H7 (cell line): ENCODE measurements around the gene STIP1. TPM values are rescaled to one million over a fixed set of nuclear protein-coding genes. Genes with fewer than 3 reads are reported as not detected.

Experiments used
- DNase-seq: peaks from one replicate; pipeline ENCODE4 v3.0.0; 2012
- H3K27me3 ChIP-seq: 2 replicates; pipeline ENCODE4 v1.6.0; 2011; ENCODE audit warnings: mild to moderate bottlenecking, low read length; ENCODE audit not compliant: control insufficient read depth, insufficient read depth
- H3K36me3 ChIP-seq: replicated peaks from 2 replicates; pipeline ENCODE4 v1.5.1; 2011; ENCODE audit warnings: low read length; ENCODE audit not compliant: control insufficient read depth, insufficient read depth
- H3K4me3 ChIP-seq: 2 replicates; pipeline ENCODE4 v1.5.1; 2011; ENCODE audit warnings: low read depth, mild to moderate bottlenecking, control low read depth, low read length, moderate library complexity; ENCODE audit not compliant: insufficient read depth
- total RNA-seq: library from RNA; depleted of rRNA; stranded (reverse); fragments of >200 nt; shearing (Covaris generic); gene quantifications from 2 replicates; pipeline ENCODE4 v1.2.3, GENCODE V29; 2014

The STIP1 gene
- total RNA-seq, 1 experiment from 2014 or later: 263 TPM

DNA sequence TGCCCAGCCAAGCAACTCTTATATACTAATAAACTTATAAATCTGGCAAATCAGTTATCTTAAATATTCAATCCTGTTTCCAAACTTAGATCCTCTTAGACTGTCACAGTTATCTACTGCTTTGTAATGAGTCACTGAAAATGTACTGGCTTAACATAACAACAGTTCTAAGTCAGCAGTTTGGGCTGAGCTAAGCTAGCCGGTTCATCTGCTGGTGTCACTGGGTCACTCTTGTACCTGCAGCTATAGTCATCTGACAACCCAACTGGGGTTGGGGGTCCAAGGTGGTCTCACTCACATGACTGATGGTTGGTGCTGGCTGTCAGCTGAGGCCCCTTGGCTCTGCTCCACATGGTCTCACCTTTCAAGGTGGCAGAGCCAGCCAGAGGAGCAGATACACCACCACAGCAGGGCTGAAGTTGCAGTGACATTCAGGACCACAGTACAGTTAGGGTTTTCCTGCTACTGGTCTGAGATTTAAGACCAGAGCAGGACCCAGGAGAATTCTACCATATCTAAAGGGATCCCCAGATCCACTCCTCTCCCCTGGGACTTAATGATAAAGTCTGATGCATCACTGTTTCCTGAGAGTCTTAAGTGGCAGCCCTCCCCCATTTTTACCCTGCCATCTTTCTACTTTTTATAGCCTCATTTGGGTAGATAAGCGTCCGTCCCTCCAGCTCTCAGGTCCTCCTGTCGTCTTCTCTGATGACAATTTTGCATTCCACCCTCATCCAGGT is 12.2 kb upstream of the STIP1 start:
- DNase-seq: no peak
- no peaks in the 10 kb centered on the region for H3K27me3 ChIP-seq
- no peaks in the 10 kb centered on the region for H3K36me3 ChIP-seq
- no peak overlapping the region for H3K4me3 ChIP-seq

DNA sequence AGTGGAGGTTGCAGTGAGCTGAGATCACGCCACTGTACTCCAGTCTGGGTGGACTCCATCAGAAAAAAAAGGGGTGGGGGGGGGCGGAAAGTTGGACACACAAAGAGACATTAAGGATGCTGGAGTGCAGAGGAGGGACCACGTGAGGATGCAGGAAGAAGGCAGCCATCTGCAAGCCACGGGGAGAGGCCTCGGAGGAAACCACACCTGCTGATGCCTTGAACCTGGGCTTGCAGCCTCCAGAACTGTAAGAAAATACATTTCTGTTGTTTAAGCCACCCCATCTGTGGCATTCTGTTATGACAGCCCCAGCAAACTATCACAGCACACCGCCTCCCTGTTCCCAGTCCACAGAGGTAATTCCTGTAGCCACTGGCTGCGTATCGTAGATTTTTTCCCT is 9.2 kb upstream of the STIP1 start:
- Histone ChIP-seq H3K36me3 (0 out of 2 replicates have a peak, but pooled peaks cover 2% of the 10 kb centered on the region), H3K27me3 (no peaks in the 10 kb centered on the region), H3K4me3 (no peak overlapping the region)
- DNase-seq: no peak

DNA sequence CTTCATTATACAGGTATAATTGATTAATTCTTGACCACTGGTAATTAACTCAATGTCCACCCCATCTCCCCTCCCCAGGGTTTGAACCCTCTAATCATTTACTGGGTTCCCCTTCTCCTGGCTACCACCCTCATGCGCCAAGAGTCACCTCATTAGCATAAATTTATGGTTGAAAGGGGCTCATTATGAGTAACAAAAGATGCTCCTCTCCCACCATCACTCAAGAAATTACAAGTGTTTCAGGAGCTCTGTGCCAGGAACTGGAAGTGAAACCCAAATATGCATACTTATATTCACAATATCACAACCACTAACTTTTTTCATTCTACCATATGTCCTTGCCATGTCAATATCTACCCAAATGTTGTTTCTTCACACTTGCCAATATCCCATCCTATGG is 7.8 kb upstream of the STIP1 start:
- H3K4me3 ChIP-seq: no peak overlapping the region
- DNase-seq: no peak
- H3K27me3 ChIP-seq: no peaks in the 10 kb centered on the region
- H3K36me3 ChIP-seq: 0 out of 2 replicates have a peak, but pooled peaks cover 2% of the 10 kb centered on the region

DNA sequence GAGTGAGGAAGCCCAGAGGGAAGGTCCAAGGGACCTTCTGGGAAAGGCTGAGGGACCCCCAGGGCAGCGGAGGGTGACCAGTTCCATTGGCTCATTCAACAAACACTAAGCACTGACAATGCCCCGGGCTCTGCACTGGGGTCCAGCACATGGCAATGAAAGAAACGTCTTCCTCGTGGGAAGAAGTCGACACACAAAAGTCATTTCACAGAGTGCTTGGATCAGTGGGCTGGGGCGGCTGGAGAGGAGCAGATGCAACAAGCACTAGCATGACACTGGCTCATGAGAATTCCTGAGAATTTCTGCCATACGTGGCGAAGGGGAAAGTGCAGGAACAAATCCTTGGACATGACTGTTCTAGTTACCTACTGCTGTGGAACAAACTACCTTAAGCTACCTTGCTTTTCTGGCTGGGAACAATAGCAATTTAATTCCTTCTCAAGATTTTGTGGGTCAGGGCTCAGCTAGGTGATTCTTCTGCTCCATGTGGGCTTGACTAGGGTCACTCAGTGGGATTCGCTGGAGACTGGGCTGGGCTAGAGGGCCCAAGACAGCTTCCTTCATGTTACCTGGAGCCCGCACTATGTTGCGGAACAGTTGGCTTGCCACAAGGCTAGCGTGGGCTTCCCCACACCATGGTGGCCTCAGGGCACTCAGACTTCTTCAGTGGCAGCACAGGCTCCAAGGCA is 6.9 kb upstream of the STIP1 start:
- Histone ChIP-seq H3K27me3 (no peaks in the 10 kb centered on the region), H3K36me3 (0 out of 2 replicates have a peak, but pooled peaks cover 2% of the 10 kb centered on the region), H3K4me3 (no peak overlapping the region)
- no peak for DNase-seq

DNA sequence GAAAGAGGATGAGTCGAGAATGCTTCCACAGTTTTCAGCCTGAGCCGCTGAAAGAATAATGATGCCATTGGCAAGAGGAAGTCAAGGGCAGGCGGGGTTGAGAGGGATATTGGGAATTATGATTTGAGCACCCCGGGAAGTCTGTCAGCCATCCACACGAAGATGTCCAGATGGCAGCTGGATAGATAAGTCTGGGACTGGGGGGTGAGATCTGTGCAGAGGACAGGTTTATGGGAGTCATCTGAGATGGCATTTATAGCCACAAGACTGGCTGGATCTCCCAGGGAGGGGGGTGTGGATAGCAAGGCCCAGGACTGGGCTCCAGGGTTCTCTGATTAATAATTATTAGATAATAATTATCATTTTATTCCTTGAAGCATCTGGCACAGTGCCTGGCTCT is 5.1 kb upstream of the STIP1 start:
- Histone ChIP-seq H3K27me3 (no peaks in the 10 kb centered on the region), H3K4me3 (no peak overlapping the region), H3K36me3 (0 out of 2 replicates have a peak, but pooled peaks cover 2% of the 10 kb centered on the region)
- no peak for DNase-seq

DNA sequence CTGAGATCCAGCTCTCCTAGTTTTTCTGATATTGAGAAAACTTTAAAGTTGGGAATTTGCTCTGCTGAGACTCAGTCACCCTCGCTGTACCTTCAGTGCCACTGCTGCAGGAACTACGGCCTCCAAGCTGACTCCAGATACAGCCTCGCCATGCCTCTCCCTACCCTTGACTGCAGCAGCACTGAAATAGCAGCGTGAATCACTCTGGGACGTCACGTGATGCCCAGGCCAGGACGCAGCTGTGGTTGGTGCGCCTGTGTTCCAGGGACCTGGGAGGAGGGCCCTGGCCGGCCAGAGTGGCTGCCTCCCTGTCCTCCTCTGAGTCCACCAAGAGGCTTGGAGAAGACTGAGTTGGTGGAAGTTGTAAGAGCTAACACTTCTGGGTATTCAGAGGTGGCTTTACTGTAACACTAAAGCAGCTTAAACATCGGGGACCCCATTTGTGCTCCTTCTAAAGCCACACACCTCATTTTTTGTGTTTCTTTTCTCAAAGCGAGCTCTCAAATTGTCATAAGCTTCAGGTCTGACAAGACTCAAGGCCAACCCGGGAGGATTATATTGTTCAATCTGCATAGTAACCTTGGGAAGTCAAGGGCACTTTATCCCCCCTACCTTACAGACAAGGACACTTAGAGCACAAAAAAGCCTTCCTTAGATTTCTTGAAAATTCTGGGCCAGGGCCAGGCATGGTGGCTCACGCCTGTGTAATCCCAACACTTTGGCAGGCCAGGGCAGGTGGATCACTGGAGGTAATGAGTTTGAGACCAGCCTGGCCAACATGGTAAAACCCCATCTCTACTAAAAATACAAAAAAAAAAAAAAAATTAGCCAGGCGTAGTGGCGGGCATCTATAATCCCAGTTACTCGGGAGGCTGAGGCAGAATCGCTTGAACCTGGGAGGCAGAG is 4.2 kb upstream of the STIP1 start:
- Histone ChIP-seq H3K36me3 (0 out of 2 replicates have a peak, but pooled peaks cover 2% of the 10 kb centered on the region), H3K4me3 (no peak overlapping the region), H3K27me3 (no peaks in the 10 kb centered on the region)
- peak; percentile 85 for DNase-seq

DNA sequence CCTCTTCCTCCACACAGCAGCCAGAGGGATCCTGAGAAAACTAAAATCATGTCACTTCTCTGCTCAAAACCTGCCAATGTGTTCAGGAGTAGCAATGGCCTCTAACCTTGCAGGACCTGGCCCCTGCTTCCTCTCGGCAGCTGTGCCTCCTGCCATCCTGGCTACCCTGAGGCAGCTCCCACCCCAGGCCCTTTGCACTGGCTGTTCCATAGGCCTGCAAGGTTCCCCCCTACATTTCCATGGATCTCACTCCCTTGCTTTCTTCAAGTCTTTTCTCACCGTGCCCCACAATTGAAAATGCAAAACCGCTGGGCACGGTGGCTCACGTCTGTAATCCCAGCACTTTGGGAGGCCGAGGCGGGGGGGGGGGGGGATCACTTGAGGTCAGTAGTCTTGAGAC is 2.1 kb upstream of the STIP1 start:
- Histone ChIP-seq H3K36me3 (peaks cover 4% of the 10 kb centered on the region), H3K4me3 (no peak overlapping the region), H3K27me3 (no peaks in the 10 kb centered on the region)
- DNase-seq: no peak

DNA sequence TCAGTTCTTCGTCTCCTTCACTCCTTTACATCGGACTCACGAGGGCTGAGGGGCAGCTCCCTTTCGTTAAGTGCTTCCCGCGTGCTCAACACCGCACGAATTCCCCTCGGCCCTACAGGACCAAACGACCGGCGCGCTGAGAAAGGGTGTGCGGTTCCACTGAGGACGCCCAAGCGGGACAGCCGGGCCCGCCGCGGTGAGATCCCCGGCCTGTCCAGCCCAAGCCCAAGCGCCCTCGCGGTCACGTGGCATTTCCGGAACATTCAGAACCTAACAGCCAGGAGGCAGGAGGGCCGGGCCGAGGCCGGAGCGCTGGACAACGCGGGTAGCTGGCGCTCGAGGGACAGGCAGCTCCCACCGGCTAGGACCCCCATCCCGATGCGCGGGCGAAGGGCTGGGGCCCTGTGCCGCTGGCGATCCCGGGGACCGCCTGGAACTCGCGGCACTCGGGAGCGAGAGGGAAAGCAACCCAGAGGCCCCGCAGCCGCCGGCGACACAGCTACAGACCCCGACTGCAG is 737 bp upstream of the STIP1 start:
- DNase-seq: no peak
- peak overlapping the region; percentile 82 for H3K4me3 ChIP-seq
- peaks cover 2% of the 10 kb centered on the region for H3K36me3 ChIP-seq
- H3K27me3 ChIP-seq: no peaks in the 10 kb centered on the region

DNA sequence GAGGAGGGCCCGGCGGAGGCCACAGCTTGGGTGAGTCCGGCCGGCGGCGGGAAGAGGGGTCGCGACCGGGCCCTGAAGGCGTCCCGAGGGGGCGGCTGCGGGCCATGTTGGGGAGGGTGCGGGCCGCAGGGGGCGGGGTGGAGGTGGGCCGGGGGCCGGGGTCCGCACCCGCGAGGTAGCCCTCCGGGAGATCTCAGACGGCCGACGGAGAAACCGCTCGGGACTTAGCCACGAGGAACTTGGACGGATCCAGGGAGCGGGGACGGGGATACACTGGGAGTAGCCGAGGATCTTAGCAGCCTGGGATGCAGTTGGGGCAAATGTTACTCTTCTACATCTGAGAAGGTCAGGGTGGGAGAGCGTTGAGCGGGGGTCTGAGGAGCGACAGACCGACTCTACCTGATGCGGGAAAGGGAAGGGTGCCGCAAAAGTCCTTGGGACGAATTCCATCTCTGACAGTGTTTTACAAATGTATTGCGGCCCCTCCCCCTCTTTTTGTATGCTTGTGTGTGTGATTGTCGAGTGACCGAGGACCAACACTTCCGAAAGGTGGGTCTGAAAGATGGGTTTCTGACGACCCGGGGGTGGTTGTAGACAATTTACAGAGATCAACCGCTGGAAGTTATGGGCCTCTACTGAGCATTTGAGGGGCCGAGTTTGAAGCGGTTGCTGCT is 658 bp downstream of the STIP1 start:
- no peaks in the 10 kb centered on the region for H3K27me3 ChIP-seq
- no peak for DNase-seq
- no peak overlapping the region for H3K4me3 ChIP-seq
- peaks cover 2% of the 10 kb centered on the region for H3K36me3 ChIP-seq

DNA sequence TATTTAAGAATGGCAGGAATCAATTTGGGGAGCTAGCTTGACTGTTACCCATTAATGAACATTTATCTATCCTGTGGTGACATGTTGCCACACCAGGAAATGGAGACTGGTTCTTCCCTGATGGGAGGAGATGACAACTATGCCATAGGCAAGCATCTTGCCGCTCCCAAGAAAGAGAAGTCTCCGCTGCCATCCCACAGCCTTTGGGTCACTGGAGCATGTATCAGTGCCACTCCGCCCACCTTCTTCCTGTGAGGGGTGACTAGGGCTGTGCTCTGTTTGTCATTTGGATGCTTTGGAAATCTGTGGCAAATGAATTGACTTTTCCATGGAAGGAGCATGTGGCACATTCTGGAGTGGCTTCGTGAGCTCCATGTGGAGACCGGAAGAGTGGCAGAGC is 6.5 kb downstream of the STIP1 start:
- Histone ChIP-seq H3K27me3 (no peaks in the 10 kb centered on the region), H3K36me3 (peaks cover 45% of the 10 kb centered on the region), H3K4me3 (no peak overlapping the region)
- DNase-seq: no peak

DNA sequence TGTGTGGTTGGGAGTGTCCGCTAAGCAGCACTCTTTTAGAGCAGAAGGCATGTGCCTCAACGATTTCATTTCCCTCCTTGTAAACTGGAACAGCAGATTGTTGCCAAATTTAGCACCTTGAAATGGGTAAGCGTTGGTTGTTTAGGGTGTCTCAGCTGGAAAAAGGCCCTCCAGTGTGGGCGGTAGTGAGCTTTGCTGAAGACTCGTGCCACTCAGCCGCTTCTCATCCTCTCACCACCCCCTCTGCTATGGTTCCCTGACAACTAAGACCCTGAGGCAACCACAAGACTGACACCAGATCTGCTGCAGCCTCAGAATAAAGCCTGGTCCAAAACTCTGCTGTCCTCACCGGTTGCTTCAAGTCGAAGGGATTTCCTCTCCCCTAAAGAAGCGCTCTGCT is 10.7 kb downstream of the STIP1 start:
- no peak for DNase-seq
- no peak overlapping the region for H3K4me3 ChIP-seq
- peaks cover 65% of the 10 kb centered on the region for H3K36me3 ChIP-seq
- no peaks in the 10 kb centered on the region for H3K27me3 ChIP-seq

DNA sequence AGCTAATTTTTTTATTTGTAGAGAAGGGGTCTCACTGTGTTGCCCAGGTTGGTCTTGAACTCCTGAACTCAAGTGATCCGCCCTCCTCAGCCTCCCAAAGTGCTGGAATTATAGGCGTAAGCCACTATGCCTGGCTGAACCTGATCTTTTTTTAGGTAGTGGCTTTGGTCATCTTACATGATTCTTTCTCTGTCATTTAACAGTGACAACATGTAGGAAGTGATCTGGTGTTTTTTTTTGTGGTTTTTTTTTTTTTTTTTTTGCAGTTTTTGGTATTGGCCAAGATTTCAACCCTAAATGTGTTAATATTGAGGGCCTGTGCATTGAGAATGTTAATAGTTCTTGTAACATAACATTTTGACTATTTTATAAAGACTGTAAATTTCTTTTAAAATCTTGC is 12.5 kb downstream of the STIP1 start:
- Histone ChIP-seq H3K36me3 (peaks cover 70% of the 10 kb centered on the region), H3K4me3 (no peak overlapping the region), H3K27me3 (no peaks in the 10 kb centered on the region)
- DNase-seq: no peak

DNA sequence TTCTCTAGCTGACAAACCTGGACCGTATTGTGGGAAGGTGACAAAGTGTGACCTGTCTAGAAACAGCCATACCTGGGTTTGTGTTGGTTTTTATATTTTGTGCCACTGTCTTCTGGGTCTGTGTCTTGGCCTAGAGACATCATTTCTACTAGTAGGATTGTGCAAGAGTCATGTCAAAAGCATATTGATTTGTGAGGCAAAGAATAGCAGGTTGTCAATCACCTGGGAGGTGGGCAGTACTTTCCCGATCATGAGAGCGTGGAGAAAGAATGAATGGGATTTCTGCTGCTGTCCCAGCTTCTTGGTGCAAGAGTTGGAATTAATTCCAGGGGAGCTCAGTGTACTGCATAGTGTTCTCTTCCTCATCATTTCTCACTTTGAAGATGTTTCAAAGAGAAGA is 15.6 kb downstream of the STIP1 start:
- H3K36me3 ChIP-seq: peaks cover 55% of the 10 kb centered on the region
- no peak for DNase-seq

DNA sequence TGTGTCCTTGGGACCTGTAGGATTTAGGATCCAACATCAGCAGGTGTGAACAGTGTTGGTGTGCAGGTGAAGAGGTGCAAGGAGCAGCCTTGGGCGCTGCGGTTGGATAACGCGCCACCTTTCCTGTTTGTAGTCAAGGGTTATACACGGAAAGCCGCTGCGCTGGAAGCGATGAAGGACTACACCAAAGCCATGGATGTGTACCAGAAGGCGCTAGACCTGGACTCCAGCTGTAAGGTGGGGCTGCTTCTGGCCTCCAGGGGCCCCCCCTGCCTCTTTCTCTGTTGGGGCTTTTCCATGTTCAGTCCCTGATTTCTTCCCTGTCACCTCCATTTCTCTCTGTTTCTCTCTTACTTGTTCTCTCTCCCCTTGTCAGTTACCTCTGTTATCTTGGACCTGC is 17.0 kb downstream of the STIP1 start:
- H3K36me3 ChIP-seq: peaks cover 42% of the 10 kb centered on the region
- no peaks in the 10 kb centered on the region for H3K27me3 ChIP-seq
- no peak overlapping the region for H3K4me3 ChIP-seq
- no peak for DNase-seq

More for the DNA sequence above, 15.6 kb downstream of the STIP1 start:
- Histone ChIP-seq H3K27me3 (no peaks in the 10 kb centered on the region), H3K4me3 (no peak overlapping the region)
